DND-41 (cell line): ENCODE data around the gene SESTD1.

Experiments used
- CTCF ChIP-seq: IDR thresholded peaks from 2 replicates; pipeline ENCODE4 v1.5.1; 2012; ENCODE audit warnings: borderline replicate concordance, low read length, moderate library complexity, mild to moderate bottlenecking; ENCODE audit not compliant: poor library complexity, severe bottlenecking; ENCODE audit errors: extremely low read depth
- EZH2 ChIP-seq: IDR thresholded peaks from 3 replicates; pipeline ENCODE4 v1.6.1; 2012; ENCODE audit warnings: borderline replicate concordance, low read depth, mild to moderate bottlenecking, moderate library complexity, low read length, inconsistent platforms; ENCODE audit not compliant: severe bottlenecking

DNA sequence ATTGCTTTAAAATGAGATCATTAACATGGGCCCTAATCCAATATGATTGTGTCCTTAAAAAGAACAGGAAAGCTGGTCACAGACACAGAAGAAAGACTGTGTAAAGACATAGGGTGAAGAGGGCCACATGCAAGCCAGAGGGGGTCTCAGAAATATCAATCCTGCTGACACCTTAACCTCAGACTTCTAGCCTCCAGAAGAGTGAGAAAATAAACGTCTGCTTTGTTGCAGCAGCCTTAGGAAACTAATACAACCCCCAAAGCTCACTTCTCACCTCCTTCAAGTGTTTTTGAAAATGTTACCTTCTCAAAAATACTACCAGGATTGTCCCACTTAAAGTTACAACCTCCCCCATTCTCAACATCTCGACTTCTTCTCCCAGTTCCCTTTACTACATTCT lies 39.8 kb upstream of the SESTD1 start:
- TF ChIP-seq CTCF (no peak), EZH2 (no peak)
